SK-N-SH (cell line): ENCODE data around the gene WDR26. TPM values are rescaled to one million over a fixed set of nuclear protein-coding genes. Genes with fewer than 3 reads are reported as not detected.
A peak's percentile ranks its signal among the peaks of the same experiment; 100 is the strongest.

Experiments
- CTCF ChIA-PET: fragments of 300-600, 350-600 bp; formaldehyde crosslinking; extraction: SDS; loops from one replicate; lab custom pipeline; 2021; lab: Yijun Ruan, JAX
- POLR2A ChIA-PET: fragments of 350-600 bp; sonication (Branson Sonifier 250); formaldehyde crosslinking; extraction: SDS; loops from one replicate; lab custom pipeline; 2020; ENCODE audit warnings: antibody characterized with exemption, inconsistent platforms; lab: Yijun Ruan, JAX
- DNase-seq: peaks from one replicate; pipeline ENCODE4 v3.0.0; 2012
- H2AFZ ChIP-seq: fragments of 200-600 bp; sonication (generic); 2 replicates; pipeline ENCODE4 v1.8.1; 2016; ENCODE audit warnings: antibody characterized with exemption, mild to moderate bottlenecking, low read depth
- H3F3A ChIP-seq: fragments of 200-600 bp; sonication (generic); replicated peaks from 2 replicates; pipeline ENCODE3; 2016; ENCODE audit warnings: antibody characterized with exemption, mild to moderate bottlenecking; ENCODE audit not compliant: insufficient read depth
- H3K27ac ChIP-seq, 2 experiments: fragments of 200-500 bp in 1 of 2; fragments of 200-600 bp in 1 of 2; sonication (Bioruptor generic) in 1 of 2; sonication (generic), shearing (Covaris generic) in 1 of 2; 2 replicates each; pipeline versions ENCODE4 v1.5.1 to v1.6.1; 2014 to 2016; ENCODE audit warnings: low read depth in 2 of 2, inconsistent platforms in 1 of 2, low read length in 1 of 2, mild to moderate bottlenecking in 1 of 2, mixed read lengths in 1 of 2
- H3K27me3 ChIP-seq: fragments of 200-600 bp; sonication (generic), shearing (Covaris generic); 2 replicates; pipeline ENCODE4 v1.6.1; 2016; ENCODE audit warnings: mixed run types; ENCODE audit not compliant: insufficient read depth
- H3K36me3 ChIP-seq, 2 experiments: fragments of 200-500 bp in 1 of 2; fragments of 200-600 bp in 1 of 2; sonication (Bioruptor generic) in 1 of 2; sonication (generic) in 1 of 2; replicated peaks in 1 of 2; 2 replicates each; pipeline versions ENCODE3 to v1.5.1; 2014 to 2016; ENCODE audit warnings: low read length in 1 of 2, mild to moderate bottlenecking in 1 of 2; ENCODE audit not compliant: insufficient read depth in 2 of 2, control insufficient read depth in 1 of 2
- H3K4me1 ChIP-seq, 2 experiments: fragments of 200-500 bp in 1 of 2; fragments of 200-600 bp in 1 of 2; sonication (Bioruptor generic) in 1 of 2; sonication (generic), shearing (Covaris generic) in 1 of 2; 2 replicates each; pipeline versions ENCODE4 v1.5.1 to v1.6.1; 2014 to 2016; ENCODE audit warnings: low read depth in 1 of 2, low read length in 1 of 2, mixed run types in 1 of 2; ENCODE audit not compliant: insufficient read depth in 2 of 2, control insufficient read depth in 1 of 2
- H3K4me2 ChIP-seq: fragments of 200-600 bp; sonication (generic), shearing (Covaris generic); 2 replicates; pipeline ENCODE4 v1.6.1; 2017; ENCODE audit warnings: mixed run types
- H3K4me3 ChIP-seq, 2 experiments: fragments of 200-500 bp in 1 of 2; fragments of 200-600 bp in 1 of 2; sonication (Bioruptor generic) in 1 of 2; sonication (generic), shearing (Covaris generic) in 1 of 2; 2 replicates each; pipeline versions ENCODE4 v1.5.1 to v1.8.1; 2014 to 2016; ENCODE audit warnings: low read depth in 2 of 2, inconsistent platforms in 1 of 2, low read length in 1 of 2, mild to moderate bottlenecking in 1 of 2, mixed read lengths in 1 of 2, moderate library complexity in 1 of 2
- H3K79me2 ChIP-seq: fragments of 200-600 bp; sonication (generic); 2 replicates; pipeline ENCODE4 v1.8.1; 2017; ENCODE audit warnings: mild to moderate bottlenecking; ENCODE audit not compliant: insufficient read depth
- H3K9ac ChIP-seq: fragments of 200-600 bp; sonication (generic); 2 replicates; pipeline ENCODE4 v1.6.1; 2017; ENCODE audit warnings: mixed run types
- H3K9me2 ChIP-seq: fragments of 200-600 bp; sonication (generic); 2 replicates; pipeline ENCODE4 v1.6.1; 2017; ENCODE audit warnings: mixed run types
- H3K9me3 ChIP-seq: fragments of 200-600 bp; sonication (generic); 2 replicates; pipeline ENCODE4 v1.6.1; 2017; ENCODE audit warnings: mixed run types, mild to moderate bottlenecking, moderate library complexity
- H4K20me1 ChIP-seq: fragments of 200-600 bp; sonication (generic); 2 replicates; pipeline ENCODE4 v1.6.1; 2017; ENCODE audit warnings: mild to moderate bottlenecking, mixed run types; ENCODE audit not compliant: insufficient read depth
- CHD2 ChIP-seq: fragments of 150-350 bp; IDR thresholded peaks from 2 replicates; pipeline ENCODE4 v1.6.1; 2018; ENCODE audit warnings: low read length; ENCODE audit not compliant: partially characterized antibody
- CTCF ChIP-seq: fragments of 200-600 bp; sonication (generic); IDR thresholded peaks from 2 replicates; pipeline ENCODE4 v1.6.1; 2017; ENCODE audit warnings: antibody characterized with exemption, mild to moderate bottlenecking, moderate library complexity
- EZH2phosphoT487 ChIP-seq: fragments of 200-600 bp; sonication (generic); IDR thresholded peaks from 2 replicates; pipeline ENCODE4 v1.6.1; 2017; ENCODE audit warnings: low read depth, mixed run types, mild to moderate bottlenecking, antibody characterized with exemption, moderate library complexity, borderline replicate concordance
- FOXJ3 ChIP-seq: sonication (generic); formaldehyde crosslinking; IDR thresholded peaks from 2 replicates; pipeline ENCODE4 v1.5.1; 2020; ENCODE audit warnings: mild to moderate bottlenecking, missing genetic modification reagents
- IRF3 ChIP-seq: fragments of 150-350 bp; IDR thresholded peaks from 2 replicates; pipeline ENCODE4 v1.6.1; 2016; ENCODE audit warnings: mild to moderate bottlenecking, low read depth, low read length
- JUND ChIP-seq: IDR thresholded peaks from 2 replicates; pipeline ENCODE4 v1.4.0; 2012
- MXI1 ChIP-seq: IDR thresholded peaks from 2 replicates; pipeline ENCODE4 v1.6.1; 2012; ENCODE audit warnings: mild to moderate bottlenecking, low read depth, low read length, improper control_type of control experiment
- RAD21 ChIP-seq: IDR thresholded peaks from 2 replicates; pipeline ENCODE4 v1.6.1; 2012; ENCODE audit warnings: mild to moderate bottlenecking, low read length
- REST ChIP-seq: IDR thresholded peaks from 2 replicates; pipeline ENCODE4 v1.6.1; 2012; ENCODE audit warnings: mild to moderate bottlenecking, low read depth, low read length, moderate library complexity
- TEAD4 ChIP-seq: IDR thresholded peaks from 2 replicates; pipeline ENCODE4 v1.4.0; 2012; ENCODE audit warnings: mild to moderate bottlenecking, borderline replicate concordance; ENCODE audit not compliant: insufficient read depth
- WGBS: methylation state at CpG from one replicate; pipeline ENCODE4 v1.1.6; 2017; ENCODE audit warnings: low lambda C conversion rate; 5-methylcytosine and 5-hydroxymethylcytosine counted together
- polyA plus RNA-seq, 3 experiments: library from polyadenylated mRNA; depleted of rRNA; stranded (reverse); fragments of >200 nt; gene quantifications; 2 replicates each; pipeline ENCODE4 v1.2.3, GENCODE V29; 2012

The WDR26 gene
- polyA plus RNA-seq, 1 of the 3 experiments (the other 2 are of a cell fraction), result 21.2 TPM

- H3K9me2 ChIP-seq, result no peaks in the 10 kb centered on the region
- TF ChIP-seq MXI1 (no peak), RAD21 (no peak), CTCF (no peak), FOXJ3 (CRISPR knock-in tag) (no peak), JUND (no peak)
- ChIA-PET POLR2A (no interaction called here), CTCF (interaction anchor here (0.5 to 2.7 kb wide), 29 partner anchors 8 to 982 kb away, joined by 3 to 37 read pairs (median 5); no protein-coding TSS in a partner anchor)
- no peak overlapping the region for H3K9ac ChIP-seq
- no peaks in the 10 kb centered on the region for H3K27me3 ChIP-seq
- H3K9me3 ChIP-seq, result no peaks in the 10 kb centered on the region
- peaks cover 5% of the 10 kb centered on the region for H3F3A ChIP-seq
- peaks cover 4 to 8% of the 10 kb centered on the region in 2 experiments; a peak in 2 of 4 replicates for H3K4me1 ChIP-seq
- H4K20me1 ChIP-seq, result no peaks in the 10 kb centered on the region
- DNase-seq, result no peak
- no peak overlapping the region for H3K4me3 ChIP-seq
- H3K27ac ChIP-seq, result no peak overlapping the region
- H3K36me3 ChIP-seq, result peaks cover 0 to 4% of the 10 kb centered on the region in 2 experiments
- no peak overlapping the region for H2AFZ ChIP-seq
- H3K4me2 ChIP-seq, result no peak overlapping the region
- no peaks in the 10 kb centered on the region for H3K79me2 ChIP-seq
- WGBS, result 100% methylated on average over 1 of the region's 4 CpGs
Measured at GRCh38 chr1:224458296-224458695, 23.7 kb upstream of the WDR26 start.

GRCh38 chr1:224457782-224458144, 23.2 kb upstream of the WDR26 start:
- ChIA-PET CTCF (interaction anchor here (0.5 to 2.7 kb wide), 34 partner anchors 9 to 1329 kb away, joined by 3 to 37 read pairs (median 4); no protein-coding TSS in a partner anchor), POLR2A (no interaction called here)
- Histone ChIP-seq H3K27ac (no peak overlapping the region), H3K79me2 (no peaks in the 10 kb centered on the region), H3K9me3 (no peaks in the 10 kb centered on the region), H3K9me2 (no peaks in the 10 kb centered on the region), H2AFZ (no peak overlapping the region), H3K4me2 (no peak overlapping the region), H3K4me3 (peak overlapping the region in 1 of 2 experiments; percentile 6; a peak in 1 of 4 replicates), H3F3A (peaks cover 5% of the 10 kb centered on the region), H3K27me3 (no peaks in the 10 kb centered on the region), H3K36me3 (peaks cover 0 to 4% of the 10 kb centered on the region in 2 experiments), H4K20me1 (no peaks in the 10 kb centered on the region), H3K9ac (no peak overlapping the region), H3K4me1 (peaks cover 4 to 8% of the 10 kb centered on the region in 2 experiments; a peak in 2 of 4 replicates)
- WGBS, result 93% methylated on average over 1 of the region's 1 CpG
- no peak for TF ChIP-seq FOXJ3 (CRISPR knock-in tag)
- TF ChIP-seq EZH2phosphoT487, result no peak
- TF ChIP-seq JUND, result no peak
- TF ChIP-seq IRF3, result no peak
- TF ChIP-seq REST, result no peak
- TF ChIP-seq TEAD4, result no peak
- no peak for TF ChIP-seq RAD21
- no peak for TF ChIP-seq CHD2
- DNase-seq, result peak; percentile 11
